ENCODE data around the gene UMAD1. TPM values are rescaled to one million over a fixed set of nuclear protein-coding genes. Genes with fewer than 3 reads are reported as not detected.

Gene UMAD1
- total and polyA plus RNA-seq, 12 donors = 3.5 to 24.7 (median 17.0) TPM

DNA sequence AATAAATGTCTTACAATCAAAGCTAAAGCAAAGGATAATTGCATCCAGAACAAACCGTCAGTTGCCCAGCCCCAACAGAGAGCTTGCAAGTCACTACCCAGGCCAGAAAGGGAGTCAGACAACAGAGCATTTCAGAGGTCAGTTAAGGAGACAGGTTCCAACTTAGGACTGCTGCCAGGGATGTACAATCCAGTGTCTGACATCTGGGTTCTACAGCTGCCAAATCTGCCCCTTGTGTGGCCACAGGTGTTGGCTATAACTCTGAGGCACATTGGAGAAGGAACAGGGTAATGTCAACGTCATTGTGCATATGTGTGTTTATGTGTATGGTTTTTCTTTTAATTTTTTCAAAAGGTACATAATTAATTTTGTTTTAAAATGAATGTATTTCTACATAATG lies 242.8 kb downstream of the UMAD1 start:
- H3K27me3 ChIP-seq = no peaks in the 10 kb centered on the region
- no peaks in the 10 kb centered on the region for H3K36me3 ChIP-seq
- ATAC-seq (no peak), DNase-seq (no peak)
- intact Hi-C loops (cut with DNase I) = no loop called here
- WGBS, 2 donors = 60 to 83% methylated on average over 2 of the region's 2 CpGs
- no peak overlapping the region for H3K4me3 ChIP-seq
- no peak for TF ChIP-seq CTCF (IDR thresholded peaks at IDR 0.05)
- no peak overlapping the region for H3K27ac ChIP-seq
- peaks cover 0 to 11% (median 0%) of the 10 kb centered on the region in 11 donors for H3K9me3 ChIP-seq
- no peaks in the 10 kb centered on the region for H3K4me1 ChIP-seq

- H3K9me3 ChIP-seq = peaks cover 0 to 11% (median 0%) of the 10 kb centered on the region in 11 donors
- ATAC-seq (no peak), DNase-seq (no peak)
- no peaks in the 10 kb centered on the region for H3K4me1 ChIP-seq
- no peak for TF ChIP-seq CTCF (IDR thresholded peaks at IDR 0.05)
- intact Hi-C loops (cut with DNase I) = no loop called here
- H3K36me3 ChIP-seq = no peaks in the 10 kb centered on the region
- no peak overlapping the region for H3K27ac ChIP-seq
- H3K4me3 ChIP-seq = no peak overlapping the region
- H3K27me3 ChIP-seq = no peaks in the 10 kb centered on the region
- 47 to 51% methylated on average over 3 of the region's 3 CpGs for WGBS, 2 donors
These were observed 244.3 kb downstream of the UMAD1 start for GRCh38 chr7:7884855-7885254.

- ATAC-seq (no peak), DNase-seq (no peak)
- H3K36me3 ChIP-seq = peaks cover 0 to 10% (median 0%) of the 10 kb centered on the region in 9 donors
- WGBS, 2 donors = 93 to 95% methylated on average over 5 of the region's 5 CpGs
- no peak overlapping the region for H3K4me3 ChIP-seq
- no peaks in the 10 kb centered on the region for H3K4me1 ChIP-seq
- H3K9me3 ChIP-seq = no peaks in the 10 kb centered on the region
- intact Hi-C loops (cut with DNase I) = no loop called here
- no peaks in the 10 kb centered on the region for H3K27me3 ChIP-seq
- TF ChIP-seq CTCF (IDR thresholded peaks at IDR 0.05) = no peak
- no peak overlapping the region for H3K27ac ChIP-seq
These were observed 249.4 kb downstream of the UMAD1 start for GRCh38 chr7:7889791-7890568.

DNA sequence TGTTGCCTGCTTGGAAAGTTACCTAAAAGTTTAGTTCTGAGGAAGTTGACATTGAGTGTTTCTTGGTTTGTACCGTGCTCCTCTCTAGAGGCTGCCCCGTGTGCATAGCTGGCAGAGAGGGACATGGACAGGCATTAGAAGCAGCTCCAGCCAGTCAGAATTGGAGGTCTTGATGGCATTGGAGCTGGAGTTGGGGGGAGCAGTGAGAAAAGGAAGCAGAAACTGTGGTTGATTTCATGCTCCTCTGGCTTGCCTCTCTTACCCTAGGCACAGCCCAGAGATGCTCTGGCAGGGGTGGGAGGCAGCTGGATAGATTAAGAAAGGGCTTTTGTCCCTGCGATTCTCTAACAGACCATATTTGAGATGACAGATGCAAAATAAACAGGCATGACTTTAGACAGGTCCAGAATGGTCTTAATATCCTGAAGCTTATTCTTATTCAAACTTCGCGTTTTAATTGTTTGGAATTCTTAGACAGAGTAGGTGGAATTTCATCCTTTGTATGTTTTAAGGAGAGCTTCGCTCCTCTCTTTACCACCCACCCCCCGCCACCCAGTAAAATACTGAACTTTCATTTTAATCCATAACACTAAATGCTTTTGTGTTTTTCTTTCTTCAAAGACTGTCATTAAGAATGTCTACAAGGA lies 254.6 kb downstream of the UMAD1 start:
- ATAC-seq (no peak), DNase-seq (no peak)
- Histone ChIP-seq H3K9me3 (no peaks in the 10 kb centered on the region), H3K27ac (no peak overlapping the region), H3K4me1 (no peaks in the 10 kb centered on the region), H3K27me3 (no peaks in the 10 kb centered on the region), H3K4me3 (no peak overlapping the region), H3K36me3 (peaks cover 0 to 10% (median 0%) of the 10 kb centered on the region in 9 donors)
- WGBS, 2 donors = 84 to 88% methylated on average over 7 of the region's 7 CpGs
- intact Hi-C loops (cut with DNase I) = no loop called here
- no peak for TF ChIP-seq CTCF (IDR thresholded peaks at IDR 0.05)
